Diencephalon (tissue), 1 donor: ENCODE data around the gene MARS1. TPM values are rescaled to one million over a fixed set of nuclear protein-coding genes. Genes with fewer than 3 reads are reported as not detected.

Experiments
- small RNA-seq: library from RNA; depleted of rRNA; stranded (forward); fragments of <200 nt; gene quantifications from one replicate; pipeline ENCODE3, GENCODE V24; 2014
- total RNA-seq: library from RNA; depleted of rRNA; stranded (reverse); fragments of >200 nt; gene quantifications from one replicate; pipeline ENCODE4 v1.2.3, GENCODE V29; 2014

MARS1 gene
- 112 TPM for total RNA-seq

DNA sequence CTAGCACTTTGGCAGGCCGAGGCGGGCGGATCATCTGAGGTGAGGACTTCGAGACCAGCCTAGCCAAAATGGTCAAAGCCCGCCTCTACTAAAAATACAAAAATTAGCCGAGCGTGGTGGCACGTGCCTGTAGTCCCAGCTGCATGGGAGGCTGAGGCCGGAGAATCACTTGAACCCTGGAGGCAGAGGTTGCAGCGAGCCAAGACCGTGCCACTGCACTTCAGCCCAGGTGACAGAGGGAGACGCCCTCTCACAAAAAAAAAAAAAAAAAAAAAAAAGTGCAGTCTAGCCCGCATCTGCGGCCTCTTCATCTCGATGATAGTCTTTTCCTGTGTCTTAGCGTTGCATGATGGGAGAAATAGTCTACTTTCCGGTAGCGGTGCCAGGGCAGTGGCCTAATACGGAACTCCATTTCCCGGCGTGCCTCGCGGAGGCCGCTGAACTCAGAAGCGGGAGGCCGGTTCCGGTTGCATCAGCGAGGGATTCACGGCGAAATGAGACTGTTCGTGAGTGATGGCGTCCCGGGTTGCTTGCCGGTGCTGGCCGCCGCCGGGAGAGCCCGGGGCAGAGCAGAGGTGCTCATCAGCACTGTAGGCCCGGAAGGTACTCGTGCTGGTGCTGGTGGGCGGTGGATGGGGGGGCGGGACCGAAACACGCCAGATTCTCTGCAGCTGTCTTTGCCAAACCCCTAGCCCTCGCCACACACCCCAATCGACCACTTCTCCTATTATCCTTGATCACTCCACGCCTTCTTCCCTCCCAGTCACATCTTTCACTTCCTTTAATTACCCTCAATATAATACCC, at the start of gene MARS1:
TSS of gene MARS1 (plus strand) at position 472 of the 805 bp plus-strand sequence. CDS start at position 495, 23 bp downstream.

GRCh38 chr12:57454566-57455373, 33.1 kb upstream of the MARS1 start, which contains the start of gene INHBE:
TSS of gene INHBE (plus strand) at chr12:57455307. CDS start at chr12:57455537, 230 bp downstream.

GRCh38 chr12:57459750-57460467, 28.0 kb upstream of the MARS1 start, which contains the start of gene GLI1:
TSS of gene GLI1 (plus strand) at chr12:57459785. CDS start at chr12:57463692, 3,907 bp downstream.

DNA sequence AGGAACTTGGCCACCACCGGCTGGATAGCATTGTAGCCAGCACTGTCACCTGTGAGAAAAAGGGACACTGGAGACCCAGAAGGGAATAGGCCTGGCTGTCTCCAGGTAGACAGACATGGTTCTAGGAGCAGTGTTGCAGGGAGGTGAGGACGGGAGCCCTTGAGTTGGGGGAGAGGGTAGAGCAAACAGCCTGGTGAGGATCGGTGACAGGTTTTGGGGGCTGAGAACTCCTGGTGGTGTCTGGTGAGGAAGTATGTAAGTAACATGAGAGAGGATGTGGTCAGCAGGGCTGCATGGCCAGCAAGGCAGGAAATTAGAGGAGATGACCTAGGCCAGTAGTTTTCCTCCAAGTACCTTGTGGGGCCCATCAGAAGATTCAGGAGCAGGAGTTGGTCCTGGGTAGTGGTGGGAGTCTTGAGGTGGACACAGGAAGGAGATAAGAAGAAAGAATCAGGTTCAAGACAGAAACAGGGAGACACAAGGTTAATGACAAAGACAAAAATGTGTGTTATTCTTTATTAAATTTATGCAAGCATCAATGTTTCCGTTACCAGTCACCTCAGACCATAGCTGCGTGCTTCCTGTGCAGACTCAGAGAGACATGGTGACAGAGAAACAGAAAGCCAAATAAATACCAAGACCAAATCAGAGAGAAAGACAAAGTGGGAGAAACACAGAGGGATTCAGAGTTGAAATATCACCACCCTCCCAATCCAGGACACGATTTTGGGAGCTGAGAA, 8.3 kb upstream of the MARS1 start, which contains the start of gene ARHGAP9:
TSS of gene ARHGAP9 (minus strand) at position 491 of the 740 bp plus-strand sequence. CDS start at position 31, 460 bp downstream.

DNA sequence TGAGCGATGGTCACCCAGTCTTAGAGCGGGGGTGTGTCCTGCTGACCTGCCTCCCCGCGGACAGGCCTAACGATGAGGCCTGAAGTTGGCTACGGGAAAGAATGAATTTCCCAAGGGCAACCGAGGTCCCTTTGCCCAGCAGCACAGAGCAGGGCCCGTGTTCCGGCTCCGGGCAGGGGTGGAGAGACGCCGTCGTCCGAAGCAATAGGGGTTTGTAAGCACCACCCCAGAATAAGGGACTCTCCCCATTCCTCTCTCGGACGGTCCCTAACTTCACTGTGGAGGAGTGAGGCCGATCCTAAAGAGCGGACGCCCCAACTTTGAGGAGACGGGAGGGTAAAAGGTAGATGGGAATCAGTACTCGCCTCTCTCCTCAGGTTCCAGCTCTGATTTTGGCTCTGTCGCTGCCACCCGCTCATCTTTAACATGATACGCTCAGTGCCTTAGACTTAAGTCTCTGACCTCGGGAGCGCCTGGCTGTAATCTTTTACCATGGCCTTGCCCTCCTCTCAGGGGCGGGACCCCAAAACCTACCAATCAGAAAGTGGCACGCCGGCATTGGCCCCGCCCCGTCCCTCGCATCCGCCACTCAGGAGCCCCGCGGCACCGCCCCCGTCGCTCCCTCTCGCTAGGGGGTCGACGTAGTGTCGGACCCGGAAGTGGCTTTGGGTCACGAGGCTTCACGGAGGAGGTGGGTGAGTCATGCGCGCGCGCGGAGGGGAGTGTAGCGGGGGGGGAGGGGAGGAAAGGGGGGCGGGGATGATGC, 32.4 kb downstream of the MARS1 start, which contains the start of gene DDIT3:
TSS of gene DDIT3 (minus strand) at position 462 of the 766 bp plus-strand sequence. CDS start 3,108 bp downstream, outside the sequence.

GRCh38 chr12:57522011-57522886, 34.4 kb downstream of the MARS1 start, which contains the start of gene MBD6:
TSS of gene MBD6 (plus strand) at chr12:57522824. CDS start at chr12:57524304, 1,480 bp downstream.

GRCh38 chr12:57546438-57547287, 58.8 kb downstream of the MARS1 start, which contains the start of gene DCTN2:
TSS of gene DCTN2 (minus strand) at chr12:57547192. CDS start at chr12:57547063, 129 bp downstream.

GRCh38 chr12:57549909-57550640, 62.2 kb downstream of the MARS1 start, which contains the start of gene KIF5A:
TSS of gene KIF5A (plus strand) at chr12:57550044. CDS start at chr12:57550272, 228 bp downstream.

Small RNA genes within 50 kb of the gene (small RNA-seq; reads per million reads assigned to genes)
- gene MIR616 = not detected

Other genes starting within 250 kb of the MARS1 start
- 1.4 TPM for gene STAC3, start 236.9 kb upstream of the MARS1 start, total RNA-seq
- gene R3HDM2, start 57.0 kb upstream of the MARS1 start, total RNA-seq = 38.5 TPM
- gene INHBC, start 53.3 kb upstream of the MARS1 start, total RNA-seq = not detected
- not detected for gene INHBE, start 32.8 kb upstream of the MARS1 start, total RNA-seq
- 1.6 TPM for gene GLI1, start 28.3 kb upstream of the MARS1 start, total RNA-seq
- 2.1 TPM for gene ARHGAP9, start 8.2 kb upstream of the MARS1 start, total RNA-seq
- 8.5 TPM for gene DDIT3, start 32.4 kb downstream of the MARS1 start, total RNA-seq
- gene MBD6, start 34.8 kb downstream of the MARS1 start, total RNA-seq = 4.2 TPM
- gene DCTN2, start 59.1 kb downstream of the MARS1 start, total RNA-seq = 127 TPM
- gene KIF5A, start 62.0 kb downstream of the MARS1 start, total RNA-seq = 114 TPM
- 19.6 TPM for gene PIP4K2C, start 103.1 kb downstream of the MARS1 start, total RNA-seq
- 58.1 TPM for gene DTX3, start 116.8 kb downstream of the MARS1 start, total RNA-seq
- 22.4 TPM for gene ARHGEF25, start 123.4 kb downstream of the MARS1 start, total RNA-seq
- gene B4GALNT1, start 145.1 kb downstream of the MARS1 start, total RNA-seq = 47.5 TPM
- gene OS9, start 206.1 kb downstream of the MARS1 start, total RNA-seq = 131 TPM